GM12878 (cell line): ENCODE data around the gene TMEM53. TPM values are rescaled to one million over a fixed set of nuclear protein-coding genes. Genes with fewer than 3 reads are reported as not detected.

ENCODE experiments used
- ATF2 ChIP-seq: IDR thresholded peaks from 2 replicates; pipeline ENCODE4 v1.6.1; 2012; ENCODE audit warnings: low read length, inconsistent platforms
- BCL11A ChIP-seq: IDR thresholded peaks from 2 replicates; pipeline ENCODE4 v1.6.1; 2011; ENCODE audit warnings: low read depth, low read length
- CBX5 ChIP-seq: sonication (generic); IDR thresholded peaks from 2 replicates; pipeline ENCODE4 v1.6.1; 2016; ENCODE audit warnings: low read depth, moderate library complexity, mild to moderate bottlenecking, inconsistent platforms
- ETV6 ChIP-seq, 2 experiments: fragments of 450-650 bp in 1 of 2; IDR thresholded peaks in 1 of 2; conservative IDR thresholded peaks in 1 of 2; 2 replicates each; pipeline ENCODE4 v1.6.1; 2014; ENCODE audit warnings: antibody characterized with exemption in 1 of 2, borderline replicate concordance in 1 of 2, low read depth in 1 of 2, mild to moderate bottlenecking in 1 of 2, moderate library complexity in 1 of 2
- EZH2 ChIP-seq: IDR thresholded peaks from 2 replicates; pipeline ENCODE4 v1.6.1; 2012; ENCODE audit warnings: low read depth, mild to moderate bottlenecking, control low read depth, inconsistent platforms, low read length, borderline replicate concordance; ENCODE audit not compliant: control insufficient read depth
- FOXK2 ChIP-seq: fragments of 450-650 bp; IDR thresholded peaks from 2 replicates; pipeline ENCODE4 v1.6.1; 2017; ENCODE audit warnings: mild to moderate bottlenecking, moderate library complexity
- HDAC6 ChIP-seq: fragments of 200-600 bp; sonication (generic); IDR thresholded peaks from one replicate; pipeline ENCODE4 v1.8.0; 2017; ENCODE audit warnings: antibody characterized with exemption; ENCODE audit not compliant: unreplicated experiment
- IKZF2 ChIP-seq, 2 experiments: fragments of 450-650 bp; IDR thresholded peaks; 2 replicates each; pipeline ENCODE4 v1.6.1; 2017; ENCODE audit warnings: mild to moderate bottlenecking in 2 of 2, moderate library complexity in 2 of 2
- KDM1A ChIP-seq: fragments of 200-600 bp; sonication (generic); IDR thresholded peaks from 2 replicates; pipeline ENCODE4 v1.6.1; 2016; ENCODE audit warnings: borderline replicate concordance
- MEF2B ChIP-seq: fragments of 450-650 bp; IDR thresholded peaks from 2 replicates; pipeline ENCODE4 v1.6.1; 2018; ENCODE audit warnings: mild to moderate bottlenecking, moderate library complexity; ENCODE audit not compliant: partially characterized antibody, poor library complexity, severe bottlenecking
- MYC ChIP-seq: IDR thresholded peaks from 2 replicates; pipeline ENCODE4 v1.6.1; 2011; ENCODE audit warnings: mild to moderate bottlenecking, low read length, moderate library complexity, inconsistent platforms; ENCODE audit not compliant: insufficient read depth, insufficient replicate concordance, insufficient read length, severe bottlenecking
- PAX8 ChIP-seq: fragments of 450-650 bp; IDR thresholded peaks from 2 replicates; pipeline ENCODE4 v1.6.1; 2017; ENCODE audit warnings: mild to moderate bottlenecking, moderate library complexity
- POLR2AphosphoS5 ChIP-seq: IDR thresholded peaks from 2 replicates; pipeline ENCODE4 v1.6.1; 2011; ENCODE audit warnings: mild to moderate bottlenecking, low read length, inconsistent platforms
- RAD51 ChIP-seq: fragments of 450-650 bp; IDR thresholded peaks from 2 replicates; pipeline ENCODE4 v1.6.1; 2016; ENCODE audit warnings: moderate library complexity, mild to moderate bottlenecking, inconsistent platforms
- SMAD5 ChIP-seq: IDR thresholded peaks from 2 replicates; pipeline ENCODE4 v1.6.1; 2016; ENCODE audit warnings: antibody characterized with exemption, low read depth
- SMARCA5 ChIP-seq: fragments of 450-650 bp; IDR thresholded peaks from 2 replicates; pipeline ENCODE4 v1.6.1; 2017; ENCODE audit warnings: mild to moderate bottlenecking
- SMC3 ChIP-seq: IDR thresholded peaks from 2 replicates; pipeline ENCODE4 v1.6.1; 2011; ENCODE audit warnings: low read length, improper control_type of control experiment, borderline replicate concordance
- SPI1 ChIP-seq: IDR thresholded peaks from 2 replicates; pipeline ENCODE4 v1.6.1; 2011; ENCODE audit warnings: low read depth, mild to moderate bottlenecking, low read length, moderate library complexity, borderline replicate concordance; ENCODE audit not compliant: insufficient read depth
- SRF ChIP-seq, 2 experiments: IDR thresholded peaks; 2 replicates each; pipeline ENCODE4 v1.6.1; 2011; ENCODE audit warnings: low read depth in 2 of 2, low read length in 2 of 2, mild to moderate bottlenecking in 1 of 2, moderate library complexity in 1 of 2
- STAT1 ChIP-seq: fragments of 450-650 bp; conservative IDR thresholded peaks from 2 replicates; pipeline ENCODE4 v1.6.1; 2014; ENCODE audit warnings: antibody characterized with exemption, mild to moderate bottlenecking
- TAF1 ChIP-seq: IDR thresholded peaks from 2 replicates; pipeline ENCODE4 v1.6.1; 2011; ENCODE audit warnings: mild to moderate bottlenecking, low read depth, low read length, borderline replicate concordance
- TARDBP ChIP-seq: IDR thresholded peaks from 2 replicates; pipeline ENCODE4 v1.6.1; 2016; ENCODE audit warnings: borderline replicate concordance
- TBL1XR1 ChIP-seq: IDR thresholded peaks from 2 replicates; pipeline ENCODE4 v1.6.1; 2012; ENCODE audit warnings: low read depth, low read length, improper control_type of control experiment
- YBX1 ChIP-seq: fragments of 450-650 bp; IDR thresholded peaks from 2 replicates; pipeline ENCODE4 v1.6.1; 2016; ENCODE audit warnings: antibody characterized with exemption
- YY1 ChIP-seq: IDR thresholded peaks from 2 replicates; pipeline ENCODE4 v1.6.1; 2011; ENCODE audit warnings: low read depth, mild to moderate bottlenecking, low read length
- ZSCAN29 ChIP-seq: fragments of 450-650 bp; IDR thresholded peaks from 2 replicates; pipeline ENCODE4 v1.6.1; 2017; ENCODE audit warnings: mild to moderate bottlenecking, moderate library complexity
- polyA plus RNA-seq, 11 experiments: library from polyadenylated mRNA; depleted of rRNA in 4 of 11; unstranded in 6 of 11; stranded (reverse) in 5 of 11; fragments of >200 nt; fragmentation: Nextera tagmentation in 4 of 11; fragmentation: Illumina TruSeq in 1 of 11; extraction: Ambion mirVana in 4 of 11; extraction: Trizol in 1 of 11; gene quantifications; 1 replicate in 1 of 11; 2 replicates in 10 of 11; pipeline versions ENCODE4 v1.2.1 to v1.2.3, GENCODE V29; 2011 to 2016; ENCODE audit warnings: inconsistent platforms in 2 of 11, missing spikeins in 2 of 11, low read depth in 1 of 11
- total RNA-seq, 4 experiments: library from RNA; depleted of rRNA in 3 of 4; stranded (reverse); fragments of >200 nt in 3 of 4; fragmentation: Illumina TruSeq in 1 of 4; extraction: Trizol in 1 of 4; gene quantifications; 2 replicates each; pipeline versions ENCODE4 v1.2.1 to v1.2.3, GENCODE V29; 2013 to 2021
- TF ChIP-seq, protein P1 (sequence below): fragments of 450-650 bp; IDR thresholded peaks from 2 replicates; pipeline ENCODE4 v1.6.1; 2017; ENCODE audit warnings: low read depth, mild to moderate bottlenecking, moderate library complexity
- TF ChIP-seq, protein P2 (sequence below): fragments of 450-650 bp; IDR thresholded peaks from 2 replicates; pipeline ENCODE4 v1.6.1; 2018; ENCODE audit warnings: mild to moderate bottlenecking, low read depth, moderate library complexity; ENCODE audit not compliant: partially characterized antibody

TMEM53 gene
- total and polyA plus RNA-seq, 10 of the 15 experiments (the other 5 are each of a cell fraction or from before 2014, with no cell fraction given), result 3.1 to 23.9 (median 11.1) TPM

GRCh38 chr1:44684525-44684924 lies 10.2 kb upstream of the TMEM53 start (continued):
- TF ChIP-seq KDM1A (no peak), PAX8 (no peak), ATF2 (peak; percentile 81), SRF (IDR thresholded peaks at IDR 0.05; ENCODE audit: low read depth in 2 of 2, low read length in 2 of 2) (no peak), TBL1XR1 (no peak), YY1 (0 out of 2 replicates have a peak, but pooled peaks have one; percentile 10), EZH2 (no peak), FOXK2 (no peak), HDAC6 (no peak), POLR2AphosphoS5 (no peak), IKZF2 (IDR thresholded peaks at IDR 0.05) (peak; percentile 34 to 53; a peak in 3 of 4 replicates), ZSCAN29 (no peak), SPI1 (peak; percentile 73), BCL11A (peak; percentile 85), MYC (no peak), RAD51 (no peak), MEF2B (no peak), SMAD5 (no peak), ETV6 (conservative IDR thresholded peaks at IDR 0.05 in 1 of 2, IDR thresholded peaks at IDR 0.05 in 1 of 2; ENCODE audit: borderline replicate concordance in 1 of 2, low read depth in 1 of 2) (peak in 1 of 2 experiments; percentile 95; a peak in 2 of 4 replicates), TARDBP (0 out of 2 replicates have a peak, but pooled peaks have one; percentile 60), STAT1 (no peak), SMC3 (no peak), TAF1 (peak; percentile 21; the same call in 1 of the 2 replicates), YBX1 (no peak), CBX5 (0 out of 2 replicates have a peak, but pooled peaks have one; percentile 56), SMARCA5 (no peak)
- TF ChIP-seq, protein P1, sequence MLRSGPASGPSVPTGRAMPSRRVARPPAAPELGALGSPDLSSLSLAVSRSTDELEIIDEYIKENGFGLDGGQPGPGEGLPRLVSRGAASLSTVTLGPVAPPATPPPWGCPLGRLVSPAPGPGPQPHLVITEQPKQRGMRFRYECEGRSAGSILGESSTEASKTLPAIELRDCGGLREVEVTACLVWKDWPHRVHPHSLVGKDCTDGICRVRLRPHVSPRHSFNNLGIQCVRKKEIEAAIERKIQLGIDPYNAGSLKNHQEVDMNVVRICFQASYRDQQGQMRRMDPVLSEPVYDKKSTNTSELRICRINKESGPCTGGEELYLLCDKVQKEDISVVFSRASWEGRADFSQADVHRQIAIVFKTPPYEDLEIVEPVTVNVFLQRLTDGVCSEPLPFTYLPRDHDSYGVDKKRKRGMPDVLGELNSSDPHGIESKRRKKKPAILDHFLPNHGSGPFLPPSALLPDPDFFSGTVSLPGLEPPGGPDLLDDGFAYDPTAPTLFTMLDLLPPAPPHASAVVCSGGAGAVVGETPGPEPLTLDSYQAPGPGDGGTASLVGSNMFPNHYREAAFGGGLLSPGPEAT, result 0 out of 2 replicates have a peak, but pooled peaks have one; percentile 23
- TF ChIP-seq, protein P2, sequence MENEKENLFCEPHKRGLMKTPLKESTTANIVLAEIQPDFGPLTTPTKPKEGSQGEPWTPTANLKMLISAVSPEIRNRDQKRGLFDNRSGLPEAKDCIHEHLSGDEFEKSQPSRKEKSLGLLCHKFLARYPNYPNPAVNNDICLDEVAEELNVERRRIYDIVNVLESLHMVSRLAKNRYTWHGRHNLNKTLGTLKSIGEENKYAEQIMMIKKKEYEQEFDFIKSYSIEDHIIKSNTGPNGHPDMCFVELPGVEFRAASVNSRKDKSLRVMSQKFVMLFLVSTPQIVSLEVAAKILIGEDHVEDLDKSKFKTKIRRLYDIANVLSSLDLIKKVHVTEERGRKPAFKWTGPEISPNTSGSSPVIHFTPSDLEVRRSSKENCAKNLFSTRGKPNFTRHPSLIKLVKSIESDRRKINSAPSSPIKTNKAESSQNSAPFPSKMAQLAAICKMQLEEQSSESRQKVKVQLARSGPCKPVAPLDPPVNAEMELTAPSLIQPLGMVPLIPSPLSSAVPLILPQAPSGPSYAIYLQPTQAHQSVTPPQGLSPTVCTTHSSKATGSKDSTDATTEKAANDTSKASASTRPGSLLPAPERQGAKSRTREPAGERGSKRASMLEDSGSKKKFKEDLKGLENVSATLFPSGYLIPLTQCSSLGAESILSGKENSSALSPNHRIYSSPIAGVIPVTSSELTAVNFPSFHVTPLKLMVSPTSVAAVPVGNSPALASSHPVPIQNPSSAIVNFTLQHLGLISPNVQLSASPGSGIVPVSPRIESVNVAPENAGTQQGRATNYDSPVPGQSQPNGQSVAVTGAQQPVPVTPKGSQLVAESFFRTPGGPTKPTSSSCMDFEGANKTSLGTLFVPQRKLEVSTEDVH, result no peak
